B cell (primary cell): ENCODE measurements around the gene UBR4. TPM values are rescaled to one million over a fixed set of nuclear protein-coding genes. Genes with fewer than 3 reads are reported as not detected.

ENCODE experiments used
- ATAC-seq: fragments of 200-7000 bp; cut with Tn5 transposase; one replicate; pipeline ENCODE4 v1.10.0; 2021; ENCODE audit warnings: low read depth, mild to moderate bottlenecking, moderate number of reproducible peaks, moderate library complexity
- CTCF ChIA-PET: fragments of 350-600 bp; sonication (Branson Sonifier 250); formaldehyde crosslinking; loops from one replicate; lab custom pipeline; 2021; ENCODE audit warnings: antibody characterized with exemption, inconsistent platforms; lab: Charles Lee
- POLR2A ChIA-PET: fragments of 350-600 bp; sonication (Branson Sonifier 250); formaldehyde crosslinking; loops from one replicate; lab custom pipeline; 2021; ENCODE audit warnings: antibody characterized with exemption; lab: Charles Lee
- DNase-seq: peaks from one replicate; pipeline ENCODE4 v3.0.0; 2013
- H2AFZ ChIP-seq: 2 replicates; pipeline ENCODE4 v1.6.1; 2012; ENCODE audit warnings: mild to moderate bottlenecking, low read depth, low read length; ENCODE audit not compliant: insufficient read depth, poor library complexity, severe bottlenecking
- H3K27ac ChIP-seq, 2 donors: 1 replicate in 1 of 2; 2 replicates in 1 of 2; pipeline ENCODE4 v1.5.1; 2012 to 2013; ENCODE audit warnings: low read length in 2 of 2, mild to moderate bottlenecking in 2 of 2, moderate library complexity in 1 of 2
- H3K27me3 ChIP-seq, 4 experiments: fragments of 200-600 bp in 1 of 4; sonication (generic) in 1 of 4; replicated peaks in 1 of 4; 1 replicate in 2 of 4; 2 replicates in 2 of 4; pipeline versions ENCODE4 v1.6.1 to v1.7.0; 2013 to 2016; ENCODE audit warnings: low read length in 3 of 4, mild to moderate bottlenecking in 2 of 4, mixed read lengths in 1 of 4, moderate library complexity in 1 of 4; ENCODE audit not compliant: insufficient read depth in 4 of 4, control insufficient read depth in 3 of 4; ENCODE audit errors: control extremely low read depth in 1 of 4
- H3K36me3 ChIP-seq, 2 experiments: replicated peaks in 1 of 2; 1 replicate in 1 of 2; 2 replicates in 1 of 2; pipeline versions ENCODE4 v1.6.1 to v1.7.1; 2013; ENCODE audit warnings: low read length in 1 of 2; ENCODE audit not compliant: insufficient read depth in 2 of 2, control insufficient read depth in 1 of 2; ENCODE audit errors: control extremely low read depth in 1 of 2, extremely low read depth in 1 of 2
- H3K4me1 ChIP-seq, 2 donors: fragments of 200-600 bp in 1 of 2; sonication (generic) in 1 of 2; 1 replicate in 1 of 2; 2 replicates in 1 of 2; pipeline versions ENCODE4 v1.5.1 to v1.6.1; 2013 to 2017; ENCODE audit warnings: low read length in 2 of 2; ENCODE audit not compliant: control insufficient read depth in 2 of 2, insufficient read depth in 2 of 2
- H3K4me2 ChIP-seq: replicated peaks from 2 replicates; pipeline ENCODE3; 2012; ENCODE audit warnings: mild to moderate bottlenecking, low read depth, low read length; ENCODE audit not compliant: poor library complexity, severe bottlenecking
- H3K4me3 ChIP-seq, 5 experiments: fragments of 200-600 bp in 1 of 5; sonication (generic) in 1 of 5; 1 replicate in 3 of 5; 2 replicates in 2 of 5; pipeline versions ENCODE4 v1.5.1 to v1.7.0; 2011 to 2016; ENCODE audit warnings: low read length in 4 of 5, mild to moderate bottlenecking in 4 of 5, low read depth in 2 of 5, control low read depth in 1 of 5, moderate library complexity in 1 of 5; ENCODE audit not compliant: insufficient read depth in 1 of 5; ENCODE audit errors: control extremely low read depth in 1 of 5, extremely low read depth in 1 of 5
- H3K79me2 ChIP-seq: fragments of 200-600 bp; sonication (generic); one replicate; pipeline ENCODE4 v1.6.0; 2016; ENCODE audit warnings: low read length; ENCODE audit not compliant: control insufficient read depth, insufficient read depth
- H3K9ac ChIP-seq: fragments of 200-600 bp; sonication (generic); 2 replicates; pipeline ENCODE4 v1.6.1; 2017; ENCODE audit warnings: mild to moderate bottlenecking, low read length, moderate library complexity
- H3K9me3 ChIP-seq, 3 donors: one replicate each; pipeline versions ENCODE4 v1.6.1 to v1.7.1; 2013; ENCODE audit warnings: low read length in 2 of 3; ENCODE audit not compliant: control insufficient read depth in 2 of 3, insufficient read depth in 1 of 3; ENCODE audit errors: control extremely low read depth in 1 of 3
- H4K20me1 ChIP-seq: 2 replicates; pipeline ENCODE4 v1.6.0; 2012; ENCODE audit warnings: mild to moderate bottlenecking, low read length; ENCODE audit not compliant: insufficient read depth, control insufficient read depth, poor library complexity, severe bottlenecking
- H3K27ac Mint-ChIP-seq: one replicate; pipeline ENCODE4 v1.8.0; 2021; ENCODE audit warnings: mixed read lengths
- H3K27me3 Mint-ChIP-seq: one replicate; pipeline ENCODE4 v1.8.0; 2021; ENCODE audit warnings: mixed read lengths
- H3K4me1 Mint-ChIP-seq: one replicate; pipeline ENCODE4 v1.8.0; 2021; ENCODE audit warnings: mixed read lengths
- H3K4me3 Mint-ChIP-seq: one replicate; pipeline ENCODE4 v1.8.0; 2021; ENCODE audit warnings: mixed read lengths
- H3K9me3 Mint-ChIP-seq: one replicate; pipeline ENCODE4 v1.8.0; 2022; ENCODE audit warnings: mixed read lengths; ENCODE audit not compliant: insufficient read depth
- EZH2 ChIP-seq: IDR thresholded peaks from 2 replicates; pipeline ENCODE4 v1.6.1; 2012; ENCODE audit warnings: borderline replicate concordance, low read depth, mild to moderate bottlenecking, moderate library complexity, low read length; ENCODE audit not compliant: insufficient read depth, poor library complexity, severe bottlenecking
- WGBS: methylation state at CpG from one replicate; pipeline ENCODE4 v1.1.5; 2013; ENCODE audit warnings: missing lambda C conversion rate; ENCODE audit not compliant: insufficient coverage; 5-methylcytosine and 5-hydroxymethylcytosine counted together
- intact Hi-C: fragments of 100-400 bp; cut with micrococcal nuclease; formaldehyde crosslinking; loops from one replicate; pipeline ENCODE4 v1.10.0; 2022
- polyA plus RNA-seq: library from polyadenylated mRNA; depleted of rRNA; stranded (reverse); fragments of >200 nt; gene quantifications from 2 replicates; pipeline ENCODE4 v1.2.3, GENCODE V29; 2012
- total RNA-seq, 2 donors: library from RNA; stranded (reverse); fragments of 120-200 nt in 1 of 2; gene quantifications; 1 replicate in 1 of 2; 2 replicates in 1 of 2; pipeline versions ENCODE4 v1.2.3 to v1.2.4, GENCODE V29; 2013 to 2022
- TF ChIP-seq, protein P1 (sequence below): fragments of 200-600 bp; IDR thresholded peaks from one replicate; pipeline ENCODE4 v1.8.0; 2022; ENCODE audit warnings: antibody characterized with exemption, mild to moderate bottlenecking

Gene UBR4
- total and polyA plus RNA-seq, 2 donors (not counting 1 experiment from before 2014, with no cell fraction given) = 90.0 to 190 TPM

DNA sequence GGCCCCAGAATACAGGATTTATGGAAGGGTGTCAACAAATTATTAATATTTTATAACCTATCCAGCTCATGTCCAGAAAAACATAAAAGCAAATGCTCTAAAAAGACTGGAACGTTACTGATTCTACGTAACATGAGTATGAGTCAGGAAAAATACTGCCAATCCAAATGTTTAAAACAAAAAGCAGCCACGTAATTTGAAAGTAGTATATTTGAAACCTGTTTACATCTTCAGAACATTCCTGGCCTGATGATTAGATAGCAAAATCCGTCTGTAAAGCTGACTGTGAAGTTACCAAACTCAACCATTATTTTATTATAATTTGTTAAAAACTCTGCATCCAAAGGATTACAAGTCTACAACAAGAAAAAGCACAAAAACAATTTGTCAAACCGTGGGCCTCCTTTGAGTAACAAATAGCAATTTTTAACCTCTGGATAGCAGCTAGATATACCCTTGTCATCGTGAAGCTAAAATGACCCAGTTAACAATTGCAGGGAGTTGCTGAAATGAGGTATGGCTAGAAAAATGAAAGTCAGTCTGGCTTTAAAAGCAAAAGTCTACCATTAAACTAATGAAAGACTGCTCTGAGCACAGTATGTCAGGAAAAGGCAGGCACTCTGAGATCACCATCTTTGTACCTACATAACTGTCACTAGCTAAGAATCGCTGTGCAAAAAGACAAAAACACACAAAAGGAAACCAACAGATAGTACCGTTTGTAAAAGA is 1.2 kb downstream of the UBR4 start:
- H3K27ac ChIP-seq = peak overlapping the region; percentile 89 to 94
- Mint-ChIP-seq H3K27ac (peak overlapping the region; percentile 94), H3K4me1 (peaks cover 67% of the 10 kb centered on the region), H3K9me3 (no peaks in the 10 kb centered on the region), H3K4me3 (peak overlapping the region; percentile 93), H3K27me3 (no peaks in the 10 kb centered on the region)
- intact Hi-C loops = no loop called here
- DNase-seq (no peak), ATAC-seq (no peak)
- H3K36me3 ChIP-seq = peaks cover 2 to 16% of the 10 kb centered on the region in 2 experiments
- peaks cover 92% of the 10 kb centered on the region for H3K79me2 ChIP-seq
- TF ChIP-seq EZH2 = no peak
- TF ChIP-seq, protein P1, sequence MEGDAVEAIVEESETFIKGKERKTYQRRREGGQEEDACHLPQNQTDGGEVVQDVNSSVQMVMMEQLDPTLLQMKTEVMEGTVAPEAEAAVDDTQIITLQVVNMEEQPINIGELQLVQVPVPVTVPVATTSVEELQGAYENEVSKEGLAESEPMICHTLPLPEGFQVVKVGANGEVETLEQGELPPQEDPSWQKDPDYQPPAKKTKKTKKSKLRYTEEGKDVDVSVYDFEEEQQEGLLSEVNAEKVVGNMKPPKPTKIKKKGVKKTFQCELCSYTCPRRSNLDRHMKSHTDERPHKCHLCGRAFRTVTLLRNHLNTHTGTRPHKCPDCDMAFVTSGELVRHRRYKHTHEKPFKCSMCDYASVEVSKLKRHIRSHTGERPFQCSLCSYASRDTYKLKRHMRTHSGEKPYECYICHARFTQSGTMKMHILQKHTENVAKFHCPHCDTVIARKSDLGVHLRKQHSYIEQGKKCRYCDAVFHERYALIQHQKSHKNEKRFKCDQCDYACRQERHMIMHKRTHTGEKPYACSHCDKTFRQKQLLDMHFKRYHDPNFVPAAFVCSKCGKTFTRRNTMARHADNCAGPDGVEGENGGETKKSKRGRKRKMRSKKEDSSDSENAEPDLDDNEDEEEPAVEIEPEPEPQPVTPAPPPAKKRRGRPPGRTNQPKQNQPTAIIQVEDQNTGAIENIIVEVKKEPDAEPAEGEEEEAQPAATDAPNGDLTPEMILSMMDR = no peak
- peaks cover 51% of the 10 kb centered on the region for H4K20me1 ChIP-seq
- ChIA-PET POLR2A (interaction anchor here (2.2 kb wide), 1 partner anchor 43 kb away, joined by 9 read pairs; the partner anchor contains the start of genes EMC1 and MRTO4), CTCF (interaction anchor here (0.8 to 1.2 kb wide), 2 partner anchors 9 to 31 kb away, joined by 4 read pairs; no protein-coding TSS in a partner anchor)
- peak overlapping the region; percentile 79 to 93 (median 86) for H3K4me3 ChIP-seq
- H3K9ac ChIP-seq = peak overlapping the region; percentile 88
- WGBS = 17% methylated on average over 1 of the region's 8 CpGs
- H3K4me2 ChIP-seq = peak overlapping the region; percentile 79
- no peaks in the 10 kb centered on the region for H3K27me3 ChIP-seq
- H3K4me1 ChIP-seq = peaks cover 32 to 37% of the 10 kb centered on the region in 2 donors
- H3K9me3 ChIP-seq = no peaks in the 10 kb centered on the region
- H2AFZ ChIP-seq = peak overlapping the region; percentile 79

DNA sequence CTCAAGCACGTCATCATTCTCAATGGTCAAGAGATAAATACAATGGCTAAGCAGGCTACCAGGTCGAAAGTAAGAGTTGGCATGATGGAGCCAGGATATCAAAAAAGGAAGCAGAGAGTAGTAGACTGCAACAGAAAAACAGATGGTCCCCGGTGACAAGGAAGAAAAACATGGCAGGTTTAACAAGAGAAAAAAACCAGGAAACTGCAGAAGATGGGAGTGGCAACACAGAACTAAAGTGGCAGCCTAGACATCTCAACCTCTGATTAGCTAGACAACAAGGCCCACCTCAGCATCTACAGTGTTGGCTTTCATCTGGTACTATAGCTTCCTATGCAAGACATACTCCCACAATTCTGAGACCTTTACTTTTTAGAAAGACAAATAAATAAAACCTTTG is 3.1 kb downstream of the UBR4 start:
- POLR2A ChIA-PET = interaction anchor here (0.6 kb wide), 1 partner anchor 594 kb away, joined by 8 read pairs; no protein-coding TSS in a partner anchor
- 40% methylated on average over 3 of the region's 3 CpGs for WGBS
- intact Hi-C loops = no loop called here
- H3K4me1 ChIP-seq = peaks cover 29 to 37% of the 10 kb centered on the region in 2 donors
- peak overlapping the region; percentile 2 for H3K27ac Mint-ChIP-seq
- no peaks in the 10 kb centered on the region for H3K27me3 Mint-ChIP-seq
- peaks cover 0 to 10% of the 10 kb centered on the region in 2 experiments for H3K36me3 ChIP-seq
- no peak for TF ChIP-seq EZH2
- TF ChIP-seq, protein P1 = no peak
- no peak overlapping the region for H3K27ac ChIP-seq
- H3K4me1 Mint-ChIP-seq = peaks cover 71% of the 10 kb centered on the region
- peaks cover 94% of the 10 kb centered on the region for H3K79me2 ChIP-seq
- DNase-seq (no peak), ATAC-seq (no peak)
- H3K4me3 Mint-ChIP-seq = no peak overlapping the region
- no peak overlapping the region for H3K4me3 ChIP-seq
- peaks cover 68% of the 10 kb centered on the region for H4K20me1 ChIP-seq
- CTCF ChIA-PET = no interaction called here
- H3K4me2 ChIP-seq = no peak overlapping the region
- no peak overlapping the region for H3K9ac ChIP-seq
- H3K27me3 ChIP-seq = no peaks in the 10 kb centered on the region
- H3K9me3 ChIP-seq = no peaks in the 10 kb centered on the region
- no peaks in the 10 kb centered on the region for H3K9me3 Mint-ChIP-seq
- H2AFZ ChIP-seq = no peak overlapping the region
